HCT116 (cell line): ENCODE results near the gene APBA1. TPM values are rescaled to one million over a fixed set of nuclear protein-coding genes. Genes with fewer than 3 reads are reported as not detected.

ENCODE experiments used
- ATAC-seq: fragments of 200-7000 bp; cut with Tn5 transposase; 2 replicates; pipeline ENCODE4 v1.9.1; 2020; ENCODE audit warnings: mild to moderate bottlenecking, moderate library complexity
- BruUV-seq: library from RNA; stranded (reverse); fragments of 400-500 nt; replicated peaks from 2 replicates; lab custom pipeline; 2021; lab: Mats Ljungman, UMichigan
- CTCF ChIA-PET: fragments of 300-600 bp; sonication (Branson Sonifier 250); formaldehyde crosslinking; loops from one replicate; lab custom pipeline; 2021; ENCODE audit warnings: antibody characterized with exemption; lab: Charles Lee
- POLR2A ChIA-PET: fragments of 300-600, 350-600 bp; sonication (Branson Sonifier 250); formaldehyde crosslinking; loops from one replicate; lab custom pipeline; 2021; ENCODE audit warnings: antibody characterized with exemption; lab: Charles Lee
- RAD21 ChIA-PET, 2 experiments: fragments of 300-600 bp; sonication (Branson Sonifier 250); formaldehyde crosslinking; loops; one replicate each; lab custom pipeline; 2023; ENCODE audit warnings: low total read pairs in 2 of 2; ENCODE audit not compliant: uncharacterized antibody in 2 of 2, unreplicated experiment in 2 of 2, low non-redundant PET in 1 of 2; lab: Charles Lee
- DNase-seq: peaks from one replicate; pipeline ENCODE4 v3.0.0-alpha.2; 2010; ENCODE audit warnings: low read depth, low spot score
- H2AFZ ChIP-seq: fragments of 200-600 bp; shearing (Covaris generic), sonication (generic); 2 replicates; pipeline ENCODE4 v1.6.1; 2017; ENCODE audit warnings: low read depth, mixed run types, mixed read lengths, antibody characterized with exemption, low read length; ENCODE audit not compliant: poor library complexity, severe bottlenecking
- H3K27ac ChIP-seq: 2 replicates; pipeline ENCODE4 v1.5.1; 2012; ENCODE audit warnings: low read depth, low read length
- H3K27me3 ChIP-seq: fragments of 200-600 bp; sonication (generic); 2 replicates; pipeline ENCODE4 v1.6.1; 2016; ENCODE audit warnings: mixed run types, low read length, mixed read lengths; ENCODE audit not compliant: insufficient read depth
- H3K36me3 ChIP-seq, 2 experiments: fragments of 200-500 bp in 1 of 2; fragments of 200-600 bp in 1 of 2; sonication (Bioruptor generic) in 1 of 2; sonication (generic) in 1 of 2; 2 replicates each; pipeline versions ENCODE4 v1.5.1 to v1.6.1; 2014 to 2016; ENCODE audit warnings: low read length in 2 of 2, inconsistent platforms in 1 of 2, mixed read lengths in 1 of 2, mixed run types in 1 of 2; ENCODE audit not compliant: insufficient read depth in 2 of 2, control insufficient read depth in 1 of 2
- H3K4me1 ChIP-seq, 2 experiments: fragments of 200-600 bp in 1 of 2; sonication (generic) in 1 of 2; 2 replicates each; pipeline versions ENCODE4 v1.5.1 to v1.6.1; 2012 to 2017; ENCODE audit warnings: low read length in 2 of 2, inconsistent platforms in 1 of 2, mild to moderate bottlenecking in 1 of 2, mixed read lengths in 1 of 2, mixed run types in 1 of 2, moderate library complexity in 1 of 2; ENCODE audit not compliant: insufficient read depth in 2 of 2, control insufficient read depth in 1 of 2
- H3K4me2 ChIP-seq: fragments of 200-600 bp; sonication (generic); 2 replicates; pipeline ENCODE4 v1.6.1; 2017; ENCODE audit warnings: mixed run types, low read length, mixed read lengths
- H3K4me3 ChIP-seq, 2 experiments: fragments of 200-600 bp in 1 of 2; sonication (generic) in 1 of 2; replicated peaks in 1 of 2; 2 replicates each; pipeline ENCODE4 v1.5.1; 2011 to 2016; ENCODE audit warnings: low read length in 2 of 2, control low read depth in 1 of 2, low read depth in 1 of 2, mild to moderate bottlenecking in 1 of 2, mixed read lengths in 1 of 2, mixed run types in 1 of 2
- H3K79me2 ChIP-seq: fragments of 200-600 bp; sonication (generic); 2 replicates; pipeline ENCODE4 v1.6.1; 2017; ENCODE audit warnings: mild to moderate bottlenecking, mixed run types, low read length, moderate library complexity, mixed read lengths; ENCODE audit not compliant: insufficient read depth
- H3K9ac ChIP-seq: fragments of 200-600 bp; sonication (generic); 2 replicates; pipeline ENCODE4 v1.6.1; 2016; ENCODE audit warnings: low read length, mixed read lengths
- H3K9me2 ChIP-seq: fragments of 200-600 bp; sonication (generic), shearing (Covaris generic); 2 replicates; pipeline ENCODE4 v1.6.1; 2017; ENCODE audit warnings: mixed run types, mild to moderate bottlenecking, moderate library complexity; ENCODE audit not compliant: insufficient read depth
- H3K9me3 ChIP-seq, 2 experiments: fragments of 200-500 bp in 1 of 2; fragments of 200-600 bp in 1 of 2; sonication (Bioruptor generic) in 1 of 2; sonication (generic) in 1 of 2; 2 replicates each; pipeline ENCODE4 v1.6.1; 2014 to 2017; ENCODE audit warnings: low read length in 2 of 2, mixed read lengths in 2 of 2, inconsistent platforms in 1 of 2, low read depth in 1 of 2, mild to moderate bottlenecking in 1 of 2, mixed run types in 1 of 2, moderate library complexity in 1 of 2; ENCODE audit not compliant: control insufficient read depth in 1 of 2, insufficient read depth in 1 of 2
- H4K20me1 ChIP-seq: fragments of 200-600 bp; sonication (generic), shearing (Covaris generic); 2 replicates; pipeline ENCODE4 v1.6.1; 2017; ENCODE audit warnings: mixed run types, mild to moderate bottlenecking, moderate library complexity; ENCODE audit not compliant: insufficient read depth
- ATF3 ChIP-seq: IDR thresholded peaks from 2 replicates; pipeline ENCODE4 v1.6.1; 2012
- CBX3 ChIP-seq: IDR thresholded peaks from 2 replicates; pipeline ENCODE4 v1.6.1; 2012; ENCODE audit warnings: low read depth
- CEBPB ChIP-seq: IDR thresholded peaks from 2 replicates; pipeline ENCODE4 v1.6.1; 2012; ENCODE audit warnings: low read depth
- ELF1 ChIP-seq: IDR thresholded peaks from 2 replicates; pipeline ENCODE4 v1.6.1; 2012; ENCODE audit warnings: low read depth, borderline replicate concordance
- EZH2 ChIP-seq: fragments of 200-600 bp; sonication (generic); IDR thresholded peaks from 2 replicates; pipeline ENCODE4 v1.6.1; 2017; ENCODE audit warnings: antibody characterized with exemption, mixed run types
- EZH2phosphoT487 ChIP-seq: fragments of 200-600 bp; IDR thresholded peaks from 2 replicates; pipeline ENCODE4 v1.6.1; 2018; ENCODE audit warnings: antibody characterized with exemption, borderline replicate concordance
- FOSL1 ChIP-seq: IDR thresholded peaks from 2 replicates; pipeline ENCODE4 v1.6.1; 2012; ENCODE audit warnings: low read depth
- JUND ChIP-seq: IDR thresholded peaks from 2 replicates; pipeline ENCODE4 v1.6.1; 2012
- POLR2A ChIP-seq: IDR thresholded peaks from 2 replicates; pipeline ENCODE4 v1.7.0; 2011; ENCODE audit warnings: borderline replicate concordance; ENCODE audit not compliant: insufficient read depth, insufficient read length; ENCODE audit errors: extremely low read depth
- POLR2AphosphoS5 ChIP-seq: IDR thresholded peaks from 2 replicates; pipeline ENCODE4 v1.6.1; 2011; ENCODE audit warnings: mild to moderate bottlenecking, low read depth, low read length, moderate library complexity
- REST ChIP-seq: IDR thresholded peaks from 2 replicates; pipeline ENCODE4 v1.6.1; 2012; ENCODE audit warnings: low read depth
- SP1 ChIP-seq: IDR thresholded peaks from 2 replicates; pipeline ENCODE4 v1.6.1; 2012; ENCODE audit warnings: low read depth
- YY1 ChIP-seq: IDR thresholded peaks from 2 replicates; pipeline ENCODE4 v1.6.1; 2011; ENCODE audit warnings: low read length, low read depth, moderate library complexity, mild to moderate bottlenecking; ENCODE audit not compliant: insufficient replicate concordance; ENCODE audit errors: extremely low read depth
- intact Hi-C: fragments of 100-400 bp; cut with micrococcal nuclease; formaldehyde crosslinking; loops from 2 replicates; pipeline ENCODE4 v1.10.0; 2022
- total RNA-seq: library from RNA; stranded (reverse); gene quantifications from one replicate; pipeline ENCODE4 v1.2.1, GENCODE V29; 2021; ENCODE audit not compliant: unreplicated experiment

APBA1 gene
- total RNA-seq, 1 experiment from 2014 or later = 0.20 TPM

DNA sequence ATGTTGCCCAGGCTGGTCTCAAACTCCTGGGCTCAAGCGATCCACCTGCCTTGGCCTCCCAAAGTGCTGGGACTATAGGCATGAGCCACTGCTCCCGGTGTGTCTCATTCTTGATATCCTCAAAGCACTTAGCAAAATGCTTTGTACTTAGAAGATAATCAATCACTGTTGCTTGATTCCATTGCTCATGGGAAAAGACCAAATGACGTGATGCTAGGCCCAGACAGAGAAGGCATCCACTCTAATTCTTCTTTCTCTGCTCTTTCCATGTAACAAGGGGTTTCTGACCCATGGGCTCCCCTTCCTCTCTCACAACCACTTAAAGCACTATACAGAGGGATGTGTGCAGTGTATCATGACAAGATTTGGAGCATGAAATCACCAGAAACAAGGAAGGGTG, 83.0 kb downstream of the APBA1 start:
- POLR2A ChIA-PET = no interaction called here
- no TSS peak for BruUV-seq

More for the DNA sequence above, 83.0 kb downstream of the APBA1 start:
- Histone ChIP-seq H3K27ac (no peak overlapping the region), H3K9ac (no peak overlapping the region), H3K9me3 (no peaks in the 10 kb centered on the region), H3K4me1 (no peaks in the 10 kb centered on the region), H3K27me3 (peaks cover 39% of the 10 kb centered on the region), H2AFZ (no peak overlapping the region), H3K4me2 (no peak overlapping the region), H3K9me2 (no peaks in the 10 kb centered on the region), H4K20me1 (no peaks in the 10 kb centered on the region), H3K79me2 (no peaks in the 10 kb centered on the region), H3K4me3 (no peak overlapping the region), H3K36me3 (no peaks in the 10 kb centered on the region)
- no peak for ATAC-seq
- ChIA-PET CTCF (no interaction called here), RAD21 (no interaction called here)
- no peak for TF ChIP-seq POLR2A
- no peak for TF ChIP-seq FOSL1
- no peak for TF ChIP-seq ATF3
- no peak for TF ChIP-seq REST
- no peak for TF ChIP-seq EZH2
- no peak for TF ChIP-seq EZH2phosphoT487
- TF ChIP-seq CEBPB = no peak
- no peak for TF ChIP-seq CBX3
- TF ChIP-seq ELF1 = no peak
- TF ChIP-seq SP1 = no peak
- TF ChIP-seq YY1 = no peak
- TF ChIP-seq POLR2AphosphoS5 = no peak
- TF ChIP-seq JUND = no peak
- no peak for DNase-seq
- intact Hi-C loops = no loop called here
